Measurements from ENCODE around the gene DLGAP1. TPM values are rescaled to one million over a fixed set of nuclear protein-coding genes. Genes with fewer than 3 reads are reported as not detected.

Gene DLGAP1
- total and polyA plus RNA-seq, 3 experiments from 2014 or later, result 0.07 to 0.46 TPM; not detected in 1

DNA sequence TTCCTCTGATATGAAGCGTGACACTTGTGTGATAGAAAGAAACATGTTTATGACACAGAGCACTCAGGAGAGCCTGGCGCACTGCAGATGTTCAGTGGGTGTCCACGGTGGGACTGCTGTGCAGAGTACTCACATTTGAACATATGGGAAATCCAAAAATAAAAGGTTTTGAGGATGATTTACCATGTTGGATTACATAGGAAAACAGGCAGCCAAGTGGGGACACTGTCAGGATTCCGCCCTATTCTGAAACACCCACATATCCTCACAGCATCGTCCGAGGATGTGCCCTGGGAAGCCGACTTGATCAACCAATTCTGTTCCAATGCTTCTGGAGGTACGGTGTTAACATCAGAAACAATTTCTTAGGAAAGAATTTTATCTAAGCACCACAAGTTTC lies 741.4 kb downstream of the DLGAP1 start:
- H3K27ac ChIP-seq (ENCODE audit: low read depth, low read length), result no peak overlapping the region

DNA sequence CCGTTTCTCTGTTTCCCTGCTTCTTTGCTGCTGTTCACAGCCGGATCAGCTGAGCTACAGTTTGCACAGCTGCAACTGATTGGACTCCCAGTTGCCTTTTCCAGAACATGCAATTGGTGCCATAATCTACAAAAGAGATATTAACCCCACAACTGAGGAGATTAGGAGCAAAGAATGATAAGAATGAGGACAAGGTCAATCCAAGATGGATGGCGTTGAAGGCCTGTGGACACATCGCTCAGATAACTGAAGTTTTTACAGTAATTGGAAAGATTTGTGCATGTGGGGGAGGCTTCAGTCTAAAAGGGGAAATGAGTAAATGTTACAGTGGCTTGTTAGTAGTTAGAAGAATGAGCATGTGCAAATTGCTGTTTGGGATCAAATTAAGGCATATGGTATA lies 741.9 kb downstream of the DLGAP1 start:
- Mint-ChIP-seq H3K9me3 (no peaks in the 10 kb centered on the region), H3K4me1 (peaks cover 1 to 8% (median 5%) of the 10 kb centered on the region in 3 donors), H3K27ac (no peak overlapping the region), H3K36me3 (no peaks in the 10 kb centered on the region), H3K4me3 (no peak overlapping the region), H3K27me3 (peaks cover 27 to 58% of the 10 kb centered on the region in 2 donors)
- Histone ChIP-seq H3K9me3 (ENCODE audit: low read length) (no peaks in the 10 kb centered on the region), H3K4me1 (ENCODE audit: insufficient read depth, low read length) (no peaks in the 10 kb centered on the region), H3K4me3 (ENCODE audit: low read length) (no peak overlapping the region), H3K36me3 (ENCODE audit: insufficient read depth, low read length) (no peaks in the 10 kb centered on the region), H3K27ac (ENCODE audit: low read depth, low read length) (no peak overlapping the region), H3K27me3 (ENCODE audit: insufficient read depth, low read length, poor library complexity, severe bottlenecking) (peaks cover 4% of the 10 kb centered on the region)
- no peak for DNase-seq
- POLR2A ChIA-PET, result no interaction called here
- CTCF ChIA-PET, result interaction anchor here (1.1 kb wide), 1 partner anchor 58 kb away, joined by 3 read pairs; no protein-coding TSS in a partner anchor

More for the DNA sequence above, 741.4 kb downstream of the DLGAP1 start:
- H3K36me3 ChIP-seq (ENCODE audit: insufficient read depth, low read length), result no peaks in the 10 kb centered on the region
- Mint-ChIP-seq H3K27me3 (peaks cover 24 to 55% of the 10 kb centered on the region in 2 donors), H3K4me3 (no peak overlapping the region), H3K27ac (no peak overlapping the region), H3K36me3 (no peaks in the 10 kb centered on the region), H3K9me3 (no peaks in the 10 kb centered on the region), H3K4me1 (peaks cover 1 to 8% (median 5%) of the 10 kb centered on the region in 3 donors)
- no peak for DNase-seq
- H3K4me1 ChIP-seq (ENCODE audit: insufficient read depth, low read length), result no peaks in the 10 kb centered on the region
- ChIA-PET CTCF (no interaction called here), POLR2A (no interaction called here)
- no peak overlapping the region for H3K4me3 ChIP-seq (ENCODE audit: low read length)
- H3K9me3 ChIP-seq (ENCODE audit: low read length), result no peaks in the 10 kb centered on the region
- peaks cover 4% of the 10 kb centered on the region for H3K27me3 ChIP-seq (ENCODE audit: insufficient read depth, low read length, poor library complexity, severe bottlenecking)

DNA sequence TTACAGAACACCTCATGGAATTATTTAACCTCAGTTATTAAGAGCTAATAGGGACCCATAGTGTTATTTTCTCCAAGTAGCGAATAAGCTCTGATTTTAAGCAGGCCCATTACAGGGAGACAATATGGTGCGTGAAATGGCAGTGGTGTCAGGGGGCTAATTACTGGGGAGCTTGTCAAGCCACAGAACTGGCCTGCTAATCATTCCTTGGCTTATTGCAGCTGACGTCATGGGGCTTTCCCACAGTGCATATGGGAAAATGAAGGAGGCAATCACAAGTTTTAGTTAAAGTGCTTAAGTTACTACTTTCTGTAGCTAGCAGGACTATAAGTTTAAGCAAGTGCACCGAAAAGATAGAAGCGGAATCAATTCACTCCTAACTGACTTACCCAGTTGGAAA lies 742.6 kb downstream of the DLGAP1 start:
- no peak overlapping the region for H3K27ac Mint-ChIP-seq
- DNase-seq, result no peak
- Histone ChIP-seq H3K4me3 (ENCODE audit: low read length) (no peak overlapping the region), H3K27me3 (ENCODE audit: insufficient read depth, low read length, poor library complexity, severe bottlenecking) (peaks cover 1% of the 10 kb centered on the region), H3K27ac (ENCODE audit: low read depth, low read length) (no peak overlapping the region), H3K9me3 (ENCODE audit: low read length) (no peaks in the 10 kb centered on the region), H3K4me1 (ENCODE audit: insufficient read depth, low read length) (no peaks in the 10 kb centered on the region), H3K36me3 (ENCODE audit: insufficient read depth, low read length) (no peaks in the 10 kb centered on the region)
- H3K27me3 Mint-ChIP-seq, result peaks cover 30 to 58% of the 10 kb centered on the region in 2 donors
- ChIA-PET POLR2A (no interaction called here), CTCF (interaction anchor here (1.1 kb wide), 1 partner anchor 59 kb away, joined by 3 read pairs; no protein-coding TSS in a partner anchor)
- no peak overlapping the region for H3K4me3 Mint-ChIP-seq
- H3K9me3 Mint-ChIP-seq, result no peaks in the 10 kb centered on the region
- H3K36me3 Mint-ChIP-seq, result no peaks in the 10 kb centered on the region
- H3K4me1 Mint-ChIP-seq, result peaks cover 1 to 8% (median 5%) of the 10 kb centered on the region in 3 donors

DNA sequence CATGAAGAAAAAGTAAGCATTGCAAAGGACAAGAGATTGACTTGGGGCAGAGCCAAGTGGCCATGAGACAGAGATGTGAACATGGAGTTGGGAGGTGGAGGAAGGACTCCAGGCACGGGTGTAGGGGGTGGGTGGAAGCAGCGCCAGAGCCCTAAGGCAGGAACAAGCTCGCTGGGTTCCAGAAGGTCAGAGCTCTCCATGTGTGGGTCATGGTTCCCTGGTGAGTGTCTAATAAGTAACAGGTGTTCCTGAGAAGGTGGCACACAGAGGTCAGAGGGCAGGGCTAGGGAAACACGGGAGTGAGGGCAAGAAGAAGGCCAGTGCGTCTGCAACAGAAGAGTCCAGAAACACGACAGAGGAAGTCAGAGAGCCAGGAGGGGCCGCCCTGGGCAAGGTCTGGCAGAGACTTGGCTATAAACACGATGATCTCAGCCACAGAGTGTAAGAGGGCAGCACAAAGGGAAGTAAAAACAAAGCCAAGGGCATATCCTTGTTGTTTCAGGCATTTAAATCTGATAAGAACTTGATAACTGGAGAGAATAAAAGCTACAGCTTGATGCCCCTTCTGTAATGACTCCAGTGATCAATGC lies 744.3 kb downstream of the DLGAP1 start:
- H3K36me3 ChIP-seq (ENCODE audit: insufficient read depth, low read length), result no peaks in the 10 kb centered on the region
- Mint-ChIP-seq H3K4me3 (no peak overlapping the region), H3K9me3 (no peaks in the 10 kb centered on the region), H3K27me3 (peaks cover 34 to 63% of the 10 kb centered on the region in 2 donors), H3K27ac (peak overlapping the region in 1 of 8 donors; percentile 79), H3K36me3 (no peaks in the 10 kb centered on the region), H3K4me1 (peaks cover 1 to 8% (median 5%) of the 10 kb centered on the region in 3 donors)
- DNase-seq, result no peak
- no peaks in the 10 kb centered on the region for H3K4me1 ChIP-seq (ENCODE audit: insufficient read depth, low read length)
- ChIA-PET POLR2A (no interaction called here), CTCF (no interaction called here)
- H3K27ac ChIP-seq (ENCODE audit: low read depth, low read length), result no peak overlapping the region
- no peaks in the 10 kb centered on the region for H3K9me3 ChIP-seq (ENCODE audit: low read length)
- no peaks in the 10 kb centered on the region for H3K27me3 ChIP-seq (ENCODE audit: insufficient read depth, low read length, poor library complexity, severe bottlenecking)
- H3K4me3 ChIP-seq (ENCODE audit: low read length), result no peak overlapping the region

DNA sequence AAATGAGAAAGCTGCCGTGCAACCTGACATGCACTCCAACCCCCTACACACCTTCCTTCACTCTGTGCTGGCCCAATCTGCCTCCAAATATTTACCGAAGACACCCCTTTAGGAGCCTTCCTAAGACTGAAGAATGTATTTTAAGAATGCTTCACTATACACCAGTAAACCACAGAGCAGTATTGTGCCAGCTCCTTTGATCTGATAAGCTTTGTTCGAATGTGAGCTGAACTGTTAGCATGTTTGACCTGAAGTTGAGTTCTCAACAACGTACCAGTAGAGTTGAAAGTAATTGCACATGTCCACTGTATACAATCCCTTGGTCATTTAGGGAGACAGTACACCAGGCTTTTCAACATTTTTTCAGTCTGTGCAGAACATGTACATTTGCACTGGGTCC lies 745.9 kb downstream of the DLGAP1 start:
- Mint-ChIP-seq H3K4me1 (no peaks in the 10 kb centered on the region), H3K9me3 (no peaks in the 10 kb centered on the region), H3K27me3 (peaks cover 36 to 67% of the 10 kb centered on the region in 2 donors), H3K36me3 (no peaks in the 10 kb centered on the region), H3K27ac (no peak overlapping the region), H3K4me3 (no peak overlapping the region)
- H3K36me3 ChIP-seq (ENCODE audit: insufficient read depth, low read length), result no peaks in the 10 kb centered on the region
- ChIA-PET CTCF (no interaction called here), POLR2A (no interaction called here)
- no peak overlapping the region for H3K4me3 ChIP-seq (ENCODE audit: low read length)
- H3K4me1 ChIP-seq (ENCODE audit: insufficient read depth, low read length), result no peaks in the 10 kb centered on the region
- H3K27ac ChIP-seq (ENCODE audit: low read depth, low read length), result no peak overlapping the region
- DNase-seq, result no peak
- no peaks in the 10 kb centered on the region for H3K9me3 ChIP-seq (ENCODE audit: low read length)
- H3K27me3 ChIP-seq (ENCODE audit: insufficient read depth, low read length, poor library complexity, severe bottlenecking), result no peaks in the 10 kb centered on the region

DNA sequence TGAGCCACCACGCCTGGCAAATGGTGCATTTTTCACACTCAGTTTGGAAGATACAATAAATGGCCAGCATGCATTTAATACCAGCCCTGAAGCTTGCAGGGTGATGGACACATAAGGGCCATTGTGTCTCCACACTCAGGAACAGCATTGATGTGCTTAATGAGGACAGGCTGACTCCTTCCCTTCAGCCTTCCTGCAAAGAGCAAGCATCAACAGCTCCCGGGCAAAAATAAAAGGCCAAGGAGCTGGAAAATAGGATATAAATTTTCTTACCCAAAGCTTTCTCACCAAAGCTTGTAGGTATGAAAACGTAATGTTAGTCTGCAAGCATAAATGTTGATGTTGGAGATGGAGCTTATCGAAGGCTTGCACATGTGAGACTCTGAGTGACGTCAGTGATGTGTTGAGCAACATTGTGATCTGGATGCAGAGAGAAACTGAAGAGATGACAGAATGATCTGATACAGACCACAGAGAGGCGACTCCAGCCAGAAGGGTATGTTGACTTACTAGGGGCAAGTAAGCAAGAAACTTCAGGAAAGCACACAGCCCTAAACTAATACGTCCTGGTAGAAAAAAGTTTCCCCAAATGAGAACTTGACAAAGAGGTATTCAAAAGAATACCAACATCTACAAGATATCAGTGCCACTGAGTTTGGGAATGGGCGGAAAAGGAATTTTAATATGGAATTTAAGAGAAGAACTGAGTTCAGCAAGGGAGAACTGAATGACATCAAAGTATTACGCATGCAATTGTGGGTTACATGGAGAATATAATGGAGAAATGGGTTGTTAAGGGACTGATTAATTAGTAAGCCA lies 748.6 kb downstream of the DLGAP1 start:
- Histone ChIP-seq H3K27me3 (ENCODE audit: insufficient read depth, low read length, poor library complexity, severe bottlenecking) (peaks cover 12% of the 10 kb centered on the region), H3K27ac (ENCODE audit: low read depth, low read length) (peak overlapping the region; percentile 33), H3K9me3 (ENCODE audit: low read length) (no peaks in the 10 kb centered on the region), H3K4me3 (ENCODE audit: low read length) (no peak overlapping the region), H3K36me3 (ENCODE audit: insufficient read depth, low read length) (no peaks in the 10 kb centered on the region), H3K4me1 (ENCODE audit: insufficient read depth, low read length) (no peaks in the 10 kb centered on the region)
- peaks cover 31 to 63% of the 10 kb centered on the region in 2 donors for H3K27me3 Mint-ChIP-seq
- H3K9me3 Mint-ChIP-seq, result no peaks in the 10 kb centered on the region
- peak overlapping the region in 1 of 8 donors; percentile 4 for H3K27ac Mint-ChIP-seq
- CTCF ChIA-PET, result no interaction called here
- no peaks in the 10 kb centered on the region for H3K36me3 Mint-ChIP-seq
- H3K4me3 Mint-ChIP-seq, result no peak overlapping the region
- H3K4me1 Mint-ChIP-seq, result peaks cover 0 to 3% (median 0%) of the 10 kb centered on the region in 3 donors
- no peak for DNase-seq
- POLR2A ChIA-PET, result no interaction called here

DNA sequence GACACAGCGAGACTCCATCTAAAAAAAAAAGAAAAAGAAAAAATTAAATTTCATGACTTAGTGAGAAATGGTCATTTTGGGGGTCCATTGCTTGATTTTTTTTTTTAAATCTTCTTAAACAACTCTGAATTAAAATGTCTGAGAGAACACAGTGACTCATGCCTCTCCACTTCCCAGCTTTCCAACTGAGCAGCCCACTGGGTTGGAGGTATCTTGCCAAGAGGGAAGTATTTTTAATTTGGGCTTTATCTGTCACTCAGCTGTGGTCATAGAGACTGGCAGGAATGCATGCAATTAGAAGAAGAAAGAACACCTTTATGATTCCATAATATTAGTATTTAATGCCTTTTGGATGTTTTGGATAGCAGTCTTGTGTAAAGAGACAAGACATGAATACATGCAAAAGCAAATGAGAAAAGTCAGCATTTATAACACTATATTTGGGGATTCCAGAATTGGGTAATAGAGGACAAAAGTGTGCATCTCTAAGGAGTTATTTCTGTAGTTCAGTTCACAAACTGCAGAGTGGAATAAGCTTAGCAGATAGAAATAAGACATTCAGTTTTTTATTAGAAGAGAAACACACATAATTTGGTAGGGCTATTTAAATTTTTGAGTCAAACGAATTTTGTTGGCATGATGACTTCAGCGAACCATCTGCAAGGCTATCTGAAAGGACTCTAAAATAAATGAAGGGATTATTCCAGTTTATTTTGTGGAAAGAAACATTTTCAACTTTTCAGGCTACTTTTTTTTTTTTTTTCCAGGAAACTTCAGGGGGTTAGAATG lies 750.4 kb downstream of the DLGAP1 start:
- ChIA-PET POLR2A (no interaction called here), CTCF (no interaction called here)
- H3K27ac Mint-ChIP-seq, result no peak overlapping the region
- Histone ChIP-seq H3K36me3 (ENCODE audit: insufficient read depth, low read length) (no peaks in the 10 kb centered on the region), H3K9me3 (ENCODE audit: low read length) (no peaks in the 10 kb centered on the region), H3K4me3 (ENCODE audit: low read length) (no peak overlapping the region), H3K27me3 (ENCODE audit: insufficient read depth, low read length, poor library complexity, severe bottlenecking) (peaks cover 12% of the 10 kb centered on the region), H3K27ac (ENCODE audit: low read depth, low read length) (no peak overlapping the region), H3K4me1 (ENCODE audit: insufficient read depth, low read length) (no peaks in the 10 kb centered on the region)
- no peak overlapping the region for H3K4me3 Mint-ChIP-seq
- no peaks in the 10 kb centered on the region for H3K36me3 Mint-ChIP-seq
- DNase-seq, result no peak
- no peaks in the 10 kb centered on the region for H3K9me3 Mint-ChIP-seq
- peaks cover 0 to 3% (median 0%) of the 10 kb centered on the region in 3 donors for H3K4me1 Mint-ChIP-seq
- H3K27me3 Mint-ChIP-seq, result peaks cover 32 to 61% of the 10 kb centered on the region in 2 donors

DNA sequence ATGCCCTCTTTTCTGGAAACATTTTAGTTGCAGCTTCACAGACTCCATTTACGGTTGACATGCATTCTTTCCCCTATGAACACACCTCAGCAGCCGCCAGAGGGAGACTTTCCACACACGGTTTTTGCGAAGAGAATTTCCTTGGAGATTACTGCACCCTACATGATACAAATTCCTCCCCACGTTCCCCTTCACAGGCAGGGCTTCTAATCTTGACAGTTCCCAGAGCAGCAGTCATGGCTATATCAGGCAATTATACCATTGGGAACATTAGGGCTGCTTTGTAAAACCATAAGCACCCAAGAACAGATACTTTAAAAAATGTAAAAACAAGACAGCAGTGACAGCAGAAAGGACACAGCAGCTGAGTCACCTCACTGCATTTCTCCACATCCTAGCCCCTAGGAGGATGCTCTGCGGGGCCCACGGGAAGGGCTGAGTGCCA lies 751.4 kb downstream of the DLGAP1 start:
- peaks cover 0 to 3% (median 0%) of the 10 kb centered on the region in 3 donors for H3K4me1 Mint-ChIP-seq
- POLR2A ChIA-PET, result no interaction called here
- no peaks in the 10 kb centered on the region for H3K36me3 Mint-ChIP-seq

More for the DNA sequence above, 751.4 kb downstream of the DLGAP1 start:
- H3K27ac ChIP-seq (ENCODE audit: low read depth, low read length), result no peak overlapping the region
- H3K4me3 Mint-ChIP-seq, result no peak overlapping the region
- no peak for DNase-seq
- CTCF ChIA-PET, result no interaction called here
- H3K9me3 Mint-ChIP-seq, result no peaks in the 10 kb centered on the region
- peaks cover 32 to 64% of the 10 kb centered on the region in 2 donors for H3K27me3 Mint-ChIP-seq
- H3K4me1 ChIP-seq (ENCODE audit: insufficient read depth, low read length), result no peaks in the 10 kb centered on the region
- no peaks in the 10 kb centered on the region for H3K9me3 ChIP-seq (ENCODE audit: low read length)
- H3K27ac Mint-ChIP-seq, result no peak overlapping the region
- H3K4me3 ChIP-seq (ENCODE audit: low read length), result no peak overlapping the region
- H3K36me3 ChIP-seq (ENCODE audit: insufficient read depth, low read length), result no peaks in the 10 kb centered on the region
- peaks cover 12% of the 10 kb centered on the region for H3K27me3 ChIP-seq (ENCODE audit: insufficient read depth, low read length, poor library complexity, severe bottlenecking)

Measured in CD8-positive, alpha-beta memory T cell (primary cell).